Right atrium auricular region (tissue), 2 donors: Measurements from ENCODE around the gene KIF20A. TPM values are rescaled to one million over a fixed set of nuclear protein-coding genes. Genes with fewer than 3 reads are reported as not detected.

Experiments used
- DNase-seq: peaks from one replicate; pipeline ENCODE4 v3.0.0-alpha.2; 2019; ENCODE audit warnings: low spot score
- H3K27ac ChIP-seq, 2 donors: fragments of 200-600 bp; sonication (generic); 1 replicate in 1 of 2; 2 replicates in 1 of 2; pipeline ENCODE4 v1.5.1; 2016 to 2019
- H3K27me3 ChIP-seq, 2 donors: fragments of 200-600 bp; sonication (generic); one replicate each; pipeline versions ENCODE4 v1.5.1 to v1.6.0; 2017 to 2019
- H3K36me3 ChIP-seq: fragments of 200-600 bp; sonication (generic); one replicate; pipeline ENCODE4 v1.5.1; 2016
- H3K4me1 ChIP-seq, 2 donors: fragments of 200-600 bp; sonication (generic); one replicate each; pipeline versions ENCODE4 v1.5.1 to v1.6.0; 2017 to 2019
- H3K4me3 ChIP-seq, 2 donors: fragments of 200-600 bp; sonication (generic); 1 replicate in 1 of 2; 2 replicates in 1 of 2; pipeline ENCODE4 v1.5.1; 2017 to 2019; ENCODE audit warnings: mild to moderate bottlenecking in 1 of 2, moderate library complexity in 1 of 2
- H3K9me3 ChIP-seq, 2 donors: fragments of 200-600 bp; sonication (generic); one replicate each; pipeline ENCODE4 v1.5.1; 2019
- CTCF ChIP-seq, 2 donors: fragments of 200-600 bp; sonication (generic); IDR thresholded peaks; one replicate each; pipeline ENCODE4 v1.5.1; 2019; ENCODE audit warnings: antibody characterized with exemption in 2 of 2
- total RNA-seq, 2 donors: library from RNA; depleted of rRNA; stranded (reverse); fragments of >200 nt; gene quantifications; one replicate each; pipeline ENCODE4 v1.1.0, GENCODE V29; 2016

Gene KIF20A
- total RNA-seq, 2 donors from 2014 or later: 0.12 to 4.3 TPM

GRCh38 chr5:138179277-138179857 is 455 bp downstream of the KIF20A start:
- H3K27me3 ChIP-seq: no peaks in the 10 kb centered on the region
- no peaks in the 10 kb centered on the region for H3K9me3 ChIP-seq
- peak overlapping the region; percentile 77 to 94 for H3K4me3 ChIP-seq
- H3K27ac ChIP-seq: no peak overlapping the region
- DNase-seq: no peak
- H3K36me3 ChIP-seq: peaks cover 16% of the 10 kb centered on the region
- TF ChIP-seq CTCF (IDR thresholded peaks at IDR 0.05): no peak
- peaks cover 0 to 19% of the 10 kb centered on the region in 2 donors for H3K4me1 ChIP-seq

GRCh38 chr5:138180183-138180782 is 1.4 kb downstream of the KIF20A start:
- no peak overlapping the region for H3K4me3 ChIP-seq

GRCh38 chr5:138180841-138181240 is 1.9 kb downstream of the KIF20A start:
- TF ChIP-seq CTCF (IDR thresholded peaks at IDR 0.05): no peak
- Histone ChIP-seq H3K4me3 (no peak overlapping the region), H3K36me3 (peaks cover 4% of the 10 kb centered on the region), H3K27ac (no peak overlapping the region), H3K9me3 (no peaks in the 10 kb centered on the region), H3K4me1 (peaks cover 0 to 19% of the 10 kb centered on the region in 2 donors), H3K27me3 (no peaks in the 10 kb centered on the region)
- no peak for DNase-seq

More at GRCh38 chr5:138180183-138180782, 1.4 kb downstream of the KIF20A start:
- Histone ChIP-seq H3K9me3 (no peaks in the 10 kb centered on the region), H3K36me3 (peaks cover 9% of the 10 kb centered on the region), H3K27ac (no peak overlapping the region), H3K4me1 (peaks cover 0 to 19% of the 10 kb centered on the region in 2 donors), H3K27me3 (no peaks in the 10 kb centered on the region)
- DNase-seq: no peak
- peak in 1 of 2 donors; percentile 28 for TF ChIP-seq CTCF (IDR thresholded peaks at IDR 0.05)

GRCh38 chr5:138182808-138183207 is 3.9 kb downstream of the KIF20A start:
- peaks cover 18% of the 10 kb centered on the region for H3K36me3 ChIP-seq
- TF ChIP-seq CTCF (IDR thresholded peaks at IDR 0.05): no peak
- no peak for DNase-seq

GRCh38 chr5:138186002-138186447 is 7.1 kb downstream of the KIF20A start:
- no peak for DNase-seq
- peaks cover 37% of the 10 kb centered on the region for H3K36me3 ChIP-seq
- no peak for TF ChIP-seq CTCF (IDR thresholded peaks at IDR 0.05)

More at GRCh38 chr5:138182808-138183207, 3.9 kb downstream of the KIF20A start:
- H3K4me3 ChIP-seq: no peak overlapping the region
- no peak overlapping the region for H3K27ac ChIP-seq
- H3K27me3 ChIP-seq: no peaks in the 10 kb centered on the region
- H3K4me1 ChIP-seq: peaks cover 0 to 8% of the 10 kb centered on the region in 2 donors
- no peaks in the 10 kb centered on the region for H3K9me3 ChIP-seq

More at GRCh38 chr5:138186002-138186447, 7.1 kb downstream of the KIF20A start:
- no peaks in the 10 kb centered on the region for H3K9me3 ChIP-seq
- H3K27ac ChIP-seq: no peak overlapping the region
- no peak overlapping the region for H3K4me3 ChIP-seq
- H3K4me1 ChIP-seq: no peaks in the 10 kb centered on the region
- H3K27me3 ChIP-seq: no peaks in the 10 kb centered on the region
